H9 (cell line): ENCODE data around the gene ODC1. TPM values are rescaled to one million over a fixed set of nuclear protein-coding genes. Genes with fewer than 3 reads are reported as not detected.
A peak's percentile ranks its signal among the peaks of the same experiment; 100 is the strongest.

ENCODE experiments used
- DNase-seq: peaks from one replicate; pipeline ENCODE4 v3.0.0-alpha.2; 2017
- H2AFZ ChIP-seq: one replicate; pipeline ENCODE4 v1.6.1; 2013; ENCODE audit warnings: mild to moderate bottlenecking, low read length, control low read depth, moderate library complexity
- H2AK5ac ChIP-seq: 2 replicates; pipeline ENCODE4 v1.6.1; 2013; ENCODE audit warnings: low read length, control low read depth, mixed read lengths; ENCODE audit not compliant: insufficient read length
- H2BK120ac ChIP-seq: one replicate; pipeline ENCODE4 v1.6.1; 2013; ENCODE audit warnings: low read depth, mild to moderate bottlenecking, low read length, control low read depth, inconsistent platforms; ENCODE audit not compliant: poor library complexity, severe bottlenecking
- H2BK12ac ChIP-seq: 2 replicates; pipeline ENCODE4 v1.6.1; 2013; ENCODE audit warnings: low read length, control low read depth, mixed read lengths, low read depth; ENCODE audit not compliant: insufficient read length
- H2BK15ac ChIP-seq: 2 replicates; pipeline ENCODE4 v1.6.1; 2013; ENCODE audit warnings: low read depth, low read length, control low read depth
- H2BK20ac ChIP-seq: one replicate; pipeline ENCODE4 v1.6.1; 2013; ENCODE audit warnings: low read depth, mild to moderate bottlenecking, low read length, control low read depth, inconsistent platforms; ENCODE audit not compliant: poor library complexity, severe bottlenecking
- H2BK5ac ChIP-seq: 2 replicates; pipeline ENCODE4 v1.6.1; 2013; ENCODE audit warnings: low read length, control low read depth, mixed read lengths; ENCODE audit not compliant: insufficient read length
- H3K14ac ChIP-seq: 2 replicates; pipeline ENCODE4 v1.6.1; 2013; ENCODE audit warnings: low read length, control low read depth; ENCODE audit not compliant: insufficient read depth
- H3K18ac ChIP-seq: 2 replicates; pipeline ENCODE4 v1.6.1; 2013; ENCODE audit warnings: low read depth, mild to moderate bottlenecking, mixed read lengths, low read length, control low read depth; ENCODE audit not compliant: insufficient read length
- H3K23ac ChIP-seq: 2 replicates; pipeline ENCODE4 v1.6.1; 2013; ENCODE audit warnings: low read length, control low read depth, mixed read lengths, low read depth; ENCODE audit not compliant: insufficient read length
- H3K23me2 ChIP-seq: 2 replicates; pipeline ENCODE4 v1.6.1; 2013; ENCODE audit warnings: low read depth, mild to moderate bottlenecking, mixed read lengths, low read length, control low read depth; ENCODE audit not compliant: insufficient read length, poor library complexity, severe bottlenecking
- H3K27ac ChIP-seq: 2 replicates; pipeline ENCODE4 v1.5.1; 2013; ENCODE audit warnings: low read length, control low read depth, mixed read lengths, low read depth; ENCODE audit not compliant: insufficient read length
- H3K27me3 ChIP-seq: 2 replicates; pipeline ENCODE4 v1.6.1; 2013; ENCODE audit warnings: low read length, control low read depth, inconsistent platforms; ENCODE audit not compliant: insufficient read depth
- H3K4ac ChIP-seq: 2 replicates; pipeline ENCODE4 v1.6.1; 2013; ENCODE audit warnings: low read depth, mild to moderate bottlenecking, control low read depth, inconsistent platforms, low read length, moderate library complexity
- H3K4me1 ChIP-seq: 2 replicates; pipeline ENCODE4 v1.6.1; 2013; ENCODE audit warnings: low read length, control low read depth, inconsistent platforms; ENCODE audit not compliant: insufficient read depth
- H3K4me2 ChIP-seq: 2 replicates; pipeline ENCODE4 v1.6.1; 2013; ENCODE audit warnings: low read length, control low read depth, mixed read lengths; ENCODE audit not compliant: insufficient read length, insufficient read depth
- H3K56ac ChIP-seq: 2 replicates; pipeline ENCODE4 v1.6.1; 2013; ENCODE audit warnings: low read depth, mild to moderate bottlenecking, mixed read lengths, low read length, control low read depth; ENCODE audit not compliant: insufficient read length
- H3K79me1 ChIP-seq: 2 replicates; pipeline ENCODE4 v1.6.1; 2013; ENCODE audit warnings: low read depth, mild to moderate bottlenecking, moderate library complexity, low read length, control low read depth, inconsistent platforms; ENCODE audit not compliant: insufficient read depth, poor library complexity, severe bottlenecking
- H3K79me2 ChIP-seq: 2 replicates; pipeline ENCODE4 v1.6.1; 2013; ENCODE audit warnings: low read length, control low read depth, inconsistent platforms; ENCODE audit not compliant: insufficient read depth
- H3K9ac ChIP-seq: 2 replicates; pipeline ENCODE4 v1.6.1; 2013; ENCODE audit warnings: low read length, control low read depth, mixed read lengths; ENCODE audit not compliant: insufficient read length; ENCODE audit errors: extremely low read depth
- H3K9me3 ChIP-seq: one replicate; pipeline ENCODE4 v1.6.1; 2013; ENCODE audit warnings: low read depth, low read length, inconsistent platforms; ENCODE audit not compliant: control insufficient read depth
- H3T11ph ChIP-seq: one replicate; pipeline ENCODE4 v1.6.1; 2013; ENCODE audit warnings: mild to moderate bottlenecking, low read length, control low read depth, inconsistent platforms
- H4K20me1 ChIP-seq: one replicate; pipeline ENCODE4 v1.6.1; 2013; ENCODE audit not compliant: control insufficient read depth, insufficient read length, insufficient read depth
- H4K5ac ChIP-seq: 2 replicates; pipeline ENCODE4 v1.6.1; 2013; ENCODE audit warnings: low read depth, mild to moderate bottlenecking, mixed read lengths, low read length, control low read depth; ENCODE audit not compliant: insufficient read length
- H4K8ac ChIP-seq: replicated peaks from 2 replicates; pipeline ENCODE4 v1.6.1; 2013; ENCODE audit warnings: low read length, control low read depth, mixed read lengths, low read depth; ENCODE audit not compliant: insufficient read length
- H4K91ac ChIP-seq: 2 replicates; pipeline ENCODE4 v1.6.1; 2013; ENCODE audit warnings: low read depth, mild to moderate bottlenecking, moderate library complexity, mixed read lengths, low read length, control low read depth; ENCODE audit not compliant: insufficient read length
- H3K27ac Mint-ChIP-seq, 3 experiments: 2 replicates in 2 of 3; 3 replicates in 1 of 3; pipeline ENCODE4 v1.8.0; 2020 to 2021; ENCODE audit warnings: mixed read lengths in 3 of 3, mild to moderate bottlenecking in 1 of 3, moderate library complexity in 1 of 3
- H3K27me3 Mint-ChIP-seq: 2 replicates; pipeline ENCODE4 v1.8.0; 2021; ENCODE audit warnings: low read depth, mild to moderate bottlenecking, moderate library complexity, mixed read lengths
- H3K36me3 Mint-ChIP-seq, 3 experiments: 2 replicates in 2 of 3; 3 replicates in 1 of 3; pipeline ENCODE4 v1.8.0; 2020 to 2021; ENCODE audit warnings: low read depth in 3 of 3, mixed read lengths in 3 of 3; ENCODE audit not compliant: insufficient read depth in 1 of 3
- H3K4me1 Mint-ChIP-seq, 2 experiments: 2 replicates each; pipeline ENCODE4 v1.8.0; 2020; ENCODE audit warnings: mixed read lengths in 2 of 2
- H3K4me3 Mint-ChIP-seq, 2 experiments: 2 replicates in 1 of 2; 3 replicates in 1 of 2; pipeline ENCODE4 v1.8.0; 2020 to 2021; ENCODE audit warnings: mild to moderate bottlenecking in 2 of 2, mixed read lengths in 2 of 2, moderate library complexity in 1 of 2
- H3K9me3 Mint-ChIP-seq, 2 experiments: 2 replicates in 1 of 2; 3 replicates in 1 of 2; pipeline ENCODE4 v1.8.0; 2020; ENCODE audit warnings: mild to moderate bottlenecking in 2 of 2, mixed read lengths in 2 of 2, moderate library complexity in 1 of 2
- CTCF ChIP-seq: fragments of 200-600 bp; sonication (generic); conservative IDR thresholded peaks from 3 replicates; pipeline ENCODE4 v1.8.0; 2021; ENCODE audit warnings: antibody characterized with exemption, mild to moderate bottlenecking
- WGBS: extraction: QIAGEN DNeasy Blood & Tissue Kit; methylation state at CpG from one replicate; pipeline ENCODE4 v1.1.7; 2013; ENCODE audit warnings: missing lambda C conversion rate, low lambda C conversion rate, mixed read lengths; ENCODE audit not compliant: insufficient read length; ENCODE audit errors: extremely low coverage; 5-methylcytosine and 5-hydroxymethylcytosine counted together
- total RNA-seq: library from RNA; stranded (reverse); gene quantifications from 2 replicates; pipeline ENCODE4 v1.2.1, GENCODE V29; 2021

The ODC1 gene
- total RNA-seq, 1 experiment from 2014 or later = 48.3 TPM

- no CpG with 5 or more reads among the region's 11 CpGs for WGBS
- H3K4me3 Mint-ChIP-seq = peak overlapping the region in 1 of 2 experiments; percentile 36; a peak in 1 of 5 replicates
- TF ChIP-seq CTCF = no peak
- peaks cover 3% of the 10 kb centered on the region in 2 experiments; a peak in 2 of 5 replicates for H3K9me3 Mint-ChIP-seq
- Histone ChIP-seq H3K4ac (no peak overlapping the region), H2BK20ac (no peak overlapping the region), H3K23me2 (no peaks in the 10 kb centered on the region), H2BK12ac (no peak overlapping the region), H2BK120ac (no peak overlapping the region), H3K9ac (no peak overlapping the region), H4K20me1 (peaks cover 2% of the 10 kb centered on the region), H2BK15ac (no peak overlapping the region), H2BK5ac (no peak overlapping the region), H3K18ac (no peak overlapping the region), H3K9me3 (no peaks in the 10 kb centered on the region), H3K79me2 (no peaks in the 10 kb centered on the region), H3K4me1 (no peaks in the 10 kb centered on the region; the same call in 1 of the 2 replicates), H4K8ac (no peak overlapping the region), H3T11ph (no peak overlapping the region), H3K79me1 (no peaks in the 10 kb centered on the region), H3K14ac (no peak overlapping the region), H4K5ac (no peak overlapping the region), H3K23ac (no peak overlapping the region), H2AK5ac (no peak overlapping the region), H4K91ac (no peak overlapping the region), H2AFZ (no peak overlapping the region), H3K4me2 (no peak overlapping the region), H3K27ac (no peak overlapping the region), H3K27me3 (no peaks in the 10 kb centered on the region), H3K56ac (no peak overlapping the region)
- no peaks in the 10 kb centered on the region for H3K36me3 Mint-ChIP-seq
- H3K4me1 Mint-ChIP-seq = peaks cover 17 to 31% of the 10 kb centered on the region in 2 experiments
- peaks cover 2% of the 10 kb centered on the region; the same call in 1 of the 2 replicates for H3K27me3 Mint-ChIP-seq
- peak overlapping the region in 1 of 3 experiments; percentile 75; a peak in 2 of 7 replicates for H3K27ac Mint-ChIP-seq
- DNase-seq = peak; percentile 82
Observed at GRCh38 chr2:10407841-10408648, 40.1 kb downstream of the ODC1 start.
